Activated T-cell treated with anti-CD3 and anti-CD28 coated beads, Interleukin-2, amount 50 U/mL, for 72 hours (primary cell): ENCODE data around the gene MED26. TPM values are rescaled to one million over a fixed set of nuclear protein-coding genes. Genes with fewer than 3 reads are reported as not detected.

Experiments
- ATAC-seq, 2 donors: fragments of 150-1000 bp; cut with Tn5 transposase; replicated peaks in 1 of 2; 2 replicates each; pipeline ENCODE4 v1.10.0; 2021; ENCODE audit warnings: moderate library complexity in 2 of 2, mild to moderate bottlenecking in 1 of 2
- DNase-seq, 2 donors: peaks; one replicate each; pipeline ENCODE4 v3.0.0; 2021 to 2022; ENCODE audit warnings: mixed read lengths in 1 of 2
- H3K27ac Mint-ChIP-seq: one replicate; pipeline ENCODE4 v1.8.0; 2022; ENCODE audit warnings: mild to moderate bottlenecking, moderate library complexity, mixed read lengths
- H3K27me3 Mint-ChIP-seq: one replicate; pipeline ENCODE4 v1.8.0; 2022; ENCODE audit warnings: low read depth, mixed read lengths
- H3K36me3 Mint-ChIP-seq, 2 donors: one replicate each; pipeline ENCODE4 v1.8.0; 2022; ENCODE audit warnings: mixed read lengths in 2 of 2, mild to moderate bottlenecking in 1 of 2; ENCODE audit not compliant: insufficient read depth in 2 of 2
- H3K4me1 Mint-ChIP-seq: one replicate; pipeline ENCODE4 v1.8.0; 2022; ENCODE audit warnings: low read depth, mixed read lengths
- H3K4me3 Mint-ChIP-seq, 2 donors: one replicate each; pipeline ENCODE4 v1.8.0; 2022; ENCODE audit warnings: mild to moderate bottlenecking in 2 of 2, mixed read lengths in 2 of 2, moderate library complexity in 2 of 2
- H3K9me3 Mint-ChIP-seq, 2 donors: one replicate each; pipeline ENCODE4 v1.8.0; 2022; ENCODE audit warnings: mixed read lengths in 2 of 2
- total RNA-seq, 2 donors: library from RNA; stranded (reverse); gene quantifications; one replicate each; pipeline ENCODE4 v1.2.3, GENCODE V29; 2022

MED26 gene
- total RNA-seq, 2 donors from 2014 or later: 18.6 to 20.2 TPM

- ATAC-seq: peak in 1 of 2 donors; percentile 9
- no peaks in the 10 kb centered on the region for H3K9me3 Mint-ChIP-seq
These were observed 39.0 kb downstream of the MED26 start for GRCh38 chr19:16588824-16589577.

GRCh38 chr19:16587833-16588823, 39.9 kb downstream of the MED26 start:
- H3K36me3 Mint-ChIP-seq: peaks cover 0 to 3% of the 10 kb centered on the region in 2 donors
- peak; percentile 80 to 81 for DNase-seq

More at GRCh38 chr19:16588824-16589577, 39.0 kb downstream of the MED26 start:
- peaks cover 0 to 3% of the 10 kb centered on the region in 2 donors for H3K36me3 Mint-ChIP-seq
- H3K4me1 Mint-ChIP-seq: peaks cover 92% of the 10 kb centered on the region
- H3K4me3 Mint-ChIP-seq: peak overlapping the region; percentile 89 to 95
- H3K27ac Mint-ChIP-seq: peak overlapping the region; percentile 82
- H3K27me3 Mint-ChIP-seq: no peaks in the 10 kb centered on the region
- DNase-seq: peak; percentile 19 to 35

GRCh38 chr19:16586991-16587832, 40.8 kb downstream of the MED26 start:
- Mint-ChIP-seq H3K4me1 (peaks cover 91% of the 10 kb centered on the region), H3K27me3 (no peaks in the 10 kb centered on the region), H3K27ac (peak overlapping the region; percentile 72), H3K9me3 (no peaks in the 10 kb centered on the region), H3K36me3 (peaks cover 0 to 3% of the 10 kb centered on the region in 2 donors), H3K4me3 (peak overlapping the region; percentile 89 to 95)
- ATAC-seq (peak; percentile 14 to 20), DNase-seq (peak; percentile 68 to 69)

More at GRCh38 chr19:16587833-16588823, 39.9 kb downstream of the MED26 start:
- no peaks in the 10 kb centered on the region for H3K27me3 Mint-ChIP-seq
- no peaks in the 10 kb centered on the region for H3K9me3 Mint-ChIP-seq
- H3K27ac Mint-ChIP-seq: peak overlapping the region; percentile 82
- peak; percentile 71 to 73 for ATAC-seq
- H3K4me1 Mint-ChIP-seq: peaks cover 92% of the 10 kb centered on the region
- peak overlapping the region; percentile 89 to 95 for H3K4me3 Mint-ChIP-seq

- peaks cover 91% of the 10 kb centered on the region for H3K4me1 Mint-ChIP-seq
- H3K9me3 Mint-ChIP-seq: no peaks in the 10 kb centered on the region
- no peaks in the 10 kb centered on the region for H3K27me3 Mint-ChIP-seq
- no peak for ATAC-seq
- H3K36me3 Mint-ChIP-seq: peaks cover 0 to 5% of the 10 kb centered on the region in 2 donors
- peak overlapping the region; percentile 89 to 95 for H3K4me3 Mint-ChIP-seq
- H3K27ac Mint-ChIP-seq: peak overlapping the region; percentile 93
- DNase-seq: no peak
These were observed 41.5 kb downstream of the MED26 start for GRCh38 chr19:16586477-16586871.

GRCh38 chr19:16585808-16586476, 42.1 kb downstream of the MED26 start:
- Mint-ChIP-seq H3K9me3 (no peaks in the 10 kb centered on the region), H3K27ac (peak overlapping the region; percentile 93), H3K27me3 (no peaks in the 10 kb centered on the region), H3K4me3 (peak overlapping the region; percentile 89 to 95), H3K36me3 (peaks cover 0 to 5% of the 10 kb centered on the region in 2 donors), H3K4me1 (peaks cover 91% of the 10 kb centered on the region)
- peak; percentile 30 to 35 for ATAC-seq
- DNase-seq: peak; percentile 67 to 71

GRCh38 chr19:16585094-16585801, 42.8 kb downstream of the MED26 start:
- ATAC-seq: no peak
- peaks cover 0 to 5% of the 10 kb centered on the region in 2 donors for H3K36me3 Mint-ChIP-seq
- peak overlapping the region; percentile 93 for H3K27ac Mint-ChIP-seq
- no peaks in the 10 kb centered on the region for H3K9me3 Mint-ChIP-seq
- no peaks in the 10 kb centered on the region for H3K27me3 Mint-ChIP-seq
- peaks cover 90% of the 10 kb centered on the region for H3K4me1 Mint-ChIP-seq
- DNase-seq: peak in 1 of 2 donors; percentile 20
- H3K4me3 Mint-ChIP-seq: peak overlapping the region; percentile 89 to 95

- peak overlapping the region; percentile 93 for H3K27ac Mint-ChIP-seq
- H3K27me3 Mint-ChIP-seq: no peaks in the 10 kb centered on the region
- peak overlapping the region; percentile 89 to 95 for H3K4me3 Mint-ChIP-seq
- H3K36me3 Mint-ChIP-seq: peaks cover 0 to 5% of the 10 kb centered on the region in 2 donors
- peaks cover 90% of the 10 kb centered on the region for H3K4me1 Mint-ChIP-seq
- DNase-seq (peak; percentile 88 to 93), ATAC-seq (peak; percentile 75 to 79)
- no peaks in the 10 kb centered on the region for H3K9me3 Mint-ChIP-seq
These were observed 43.5 kb downstream of the MED26 start for GRCh38 chr19:16584248-16585093.

GRCh38 chr19:16582486-16583261, 45.3 kb downstream of the MED26 start:
- Mint-ChIP-seq H3K36me3 (peaks cover 0 to 5% of the 10 kb centered on the region in 2 donors), H3K9me3 (no peaks in the 10 kb centered on the region), H3K27ac (no peak overlapping the region), H3K4me1 (peaks cover 76% of the 10 kb centered on the region), H3K4me3 (no peak overlapping the region), H3K27me3 (no peaks in the 10 kb centered on the region)
- DNase-seq (no peak), ATAC-seq (no peak)

- ATAC-seq: no peak
- peaks cover 69% of the 10 kb centered on the region for H3K4me1 Mint-ChIP-seq
These were observed 46.0 kb downstream of the MED26 start for GRCh38 chr19:16581971-16582343.

GRCh38 chr19:16581145-16581970, 46.6 kb downstream of the MED26 start:
- Mint-ChIP-seq H3K9me3 (no peaks in the 10 kb centered on the region), H3K4me1 (peaks cover 63% of the 10 kb centered on the region), H3K27me3 (no peaks in the 10 kb centered on the region), H3K27ac (no peak overlapping the region), H3K4me3 (peak overlapping the region in 1 of 2 donors; percentile 1), H3K36me3 (peaks cover 0 to 5% of the 10 kb centered on the region in 2 donors)
- no peak for DNase-seq
- ATAC-seq: no peak

More at GRCh38 chr19:16581971-16582343, 46.0 kb downstream of the MED26 start:
- DNase-seq: no peak
- peaks cover 0 to 5% of the 10 kb centered on the region in 2 donors for H3K36me3 Mint-ChIP-seq
- H3K9me3 Mint-ChIP-seq: no peaks in the 10 kb centered on the region
- H3K4me3 Mint-ChIP-seq: peak overlapping the region in 1 of 2 donors; percentile 1
- no peaks in the 10 kb centered on the region for H3K27me3 Mint-ChIP-seq
- H3K27ac Mint-ChIP-seq: no peak overlapping the region
